IPS DF 6.9 (cell line): Measurements from ENCODE around the gene CSTPP1.
"Not testable (repeated sequence)": the region's sequence is repeated elsewhere in the genome, so short reads cannot be mapped to it uniquely, and the experiment has no call there.

Experiments
- DNase-seq: peaks from one replicate; pipeline ENCODE4 v3.0.0-alpha.2; 2013; ENCODE audit warnings: low read depth, low spot score
- H3K27ac ChIP-seq: one replicate; pipeline ENCODE4 v1.5.1; 2013; ENCODE audit warnings: low read length, control low read depth
- H3K27me3 ChIP-seq: 2 replicates; pipeline ENCODE4 v1.6.1; 2013; ENCODE audit warnings: mild to moderate bottlenecking, low read length; ENCODE audit not compliant: control insufficient read depth, insufficient read depth
- H3K36me3 ChIP-seq: 2 replicates; pipeline ENCODE4 v1.6.1; 2013; ENCODE audit warnings: low read length; ENCODE audit not compliant: control insufficient read depth, insufficient read depth
- H3K4me1 ChIP-seq: 2 replicates; pipeline ENCODE4 v1.6.1; 2013; ENCODE audit warnings: low read length; ENCODE audit not compliant: control insufficient read depth, insufficient read depth
- H3K4me3 ChIP-seq: 2 replicates; pipeline ENCODE4 v1.5.1; 2013; ENCODE audit warnings: mild to moderate bottlenecking, low read length
- H3K9me3 ChIP-seq: 2 replicates; pipeline ENCODE4 v1.6.1; 2013; ENCODE audit warnings: low read length, inconsistent platforms; ENCODE audit not compliant: control insufficient read depth, insufficient read depth
- WGBS: extraction: QIAGEN DNeasy Blood & Tissue Kit; methylation state at CpG from one replicate; pipeline ENCODE4 v1.1.7; 2013; ENCODE audit warnings: mixed read lengths, missing lambda C conversion rate; ENCODE audit not compliant: insufficient read length, insufficient coverage; 5-methylcytosine and 5-hydroxymethylcytosine counted together

CSTPP1 gene

DNA sequence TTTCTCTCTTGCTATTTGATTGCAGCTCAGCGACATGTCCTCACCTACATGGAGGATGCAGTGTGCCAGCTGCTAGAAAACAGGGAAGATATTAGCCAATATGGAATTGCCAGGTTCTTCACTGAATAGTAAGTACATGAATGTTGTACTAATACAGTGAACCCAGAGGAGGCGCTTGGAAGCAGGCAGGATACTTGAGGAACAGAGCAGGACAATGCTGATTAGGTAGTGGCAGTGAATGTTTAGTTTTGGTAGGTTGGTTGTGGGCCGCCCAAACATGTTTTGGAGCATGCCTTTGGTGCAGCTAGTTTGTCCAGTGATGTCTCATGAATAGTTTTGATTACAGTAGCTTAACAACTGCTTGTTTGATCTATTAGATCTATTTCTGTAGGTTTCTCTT, 50.6 kb downstream of the CSTPP1 start:
- DNase-seq, result no peak
- no peaks in the 10 kb centered on the region for H3K27me3 ChIP-seq
- no peak overlapping the region for H3K27ac ChIP-seq
- no peaks in the 10 kb centered on the region for H3K9me3 ChIP-seq
- no peaks in the 10 kb centered on the region for H3K36me3 ChIP-seq
- no peaks in the 10 kb centered on the region for H3K4me1 ChIP-seq
- whole genome bisulfite sequencing, result no CpG with 5 or more reads among the region's 3 CpGs
- no peak overlapping the region for H3K4me3 ChIP-seq

- not testable (repeated sequence) for DNase-seq, H3K4me1 ChIP-seq, H3K27ac ChIP-seq, H3K9me3 ChIP-seq, H3K27me3 ChIP-seq, H3K36me3 ChIP-seq, H3K4me3 ChIP-seq
- no CpG with 5 or more reads among the region's 1 CpG for WGBS
These were observed 53.4 kb downstream of the CSTPP1 start for GRCh38 chr11:46989810-46990487.

DNA sequence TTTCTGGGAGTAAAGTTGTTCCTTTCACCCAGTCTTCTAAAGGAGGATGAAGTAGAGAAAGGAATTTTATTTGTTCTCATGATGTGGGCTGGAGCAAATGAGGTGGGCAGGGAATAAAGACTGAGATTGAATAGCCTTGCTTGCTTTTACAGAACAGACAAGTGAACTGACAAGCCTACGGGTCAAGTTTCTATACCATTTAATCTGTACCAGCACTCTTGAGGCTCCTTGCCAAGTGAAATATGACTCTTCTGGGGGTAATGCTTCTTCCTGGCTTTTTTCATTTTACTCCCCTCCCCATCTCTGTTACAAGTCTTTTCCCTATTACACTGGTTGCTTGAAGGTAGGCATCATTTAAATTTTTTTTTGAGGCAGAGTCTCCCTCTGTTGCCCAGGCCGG, 54.8 kb downstream of the CSTPP1 start:
- Histone ChIP-seq H3K4me3 (no peak overlapping the region), H3K9me3 (no peaks in the 10 kb centered on the region), H3K36me3 (no peaks in the 10 kb centered on the region), H3K27me3 (no peaks in the 10 kb centered on the region), H3K27ac (no peak overlapping the region), H3K4me1 (no peaks in the 10 kb centered on the region)
- no CpG with 5 or more reads among the region's 2 CpGs for WGBS
- DNase-seq, result no peak

- not testable (repeated sequence) for H3K36me3 ChIP-seq, H3K4me1 ChIP-seq, H3K27me3 ChIP-seq, DNase-seq, H3K27ac ChIP-seq, H3K4me3 ChIP-seq, H3K9me3 ChIP-seq
- WGBS, result no CpG with 5 or more reads among the region's 2 CpGs
These were observed 55.8 kb downstream of the CSTPP1 start for GRCh38 chr11:46992386-46992785.

DNA sequence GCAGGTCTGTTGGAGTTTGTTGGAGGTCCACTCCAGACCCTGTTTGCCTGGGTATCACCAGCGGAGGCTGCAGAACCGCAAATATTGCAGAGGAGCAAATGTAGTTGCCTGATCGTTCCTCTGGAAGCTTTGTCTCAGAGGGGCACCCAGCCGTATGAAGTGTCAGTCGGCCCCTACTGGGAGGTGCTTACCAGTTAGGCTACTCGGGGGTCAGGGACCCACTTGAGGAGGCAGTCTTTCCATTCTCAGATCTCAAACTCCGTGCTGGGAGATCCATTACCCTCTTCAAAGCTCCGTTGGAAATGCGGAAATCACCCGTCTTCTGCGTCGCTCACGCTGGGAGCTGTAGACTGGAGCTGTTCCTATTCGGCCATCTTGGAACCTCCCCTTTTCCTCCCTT, 61.2 kb downstream of the CSTPP1 start:
- H3K9me3 ChIP-seq, H3K4me1 ChIP-seq, DNase-seq, H3K36me3 ChIP-seq, H3K4me3 ChIP-seq, H3K27me3 ChIP-seq, H3K27ac ChIP-seq: not testable (repeated sequence)
- WGBS, result no CpG with 5 or more reads among the region's 14 CpGs

DNA sequence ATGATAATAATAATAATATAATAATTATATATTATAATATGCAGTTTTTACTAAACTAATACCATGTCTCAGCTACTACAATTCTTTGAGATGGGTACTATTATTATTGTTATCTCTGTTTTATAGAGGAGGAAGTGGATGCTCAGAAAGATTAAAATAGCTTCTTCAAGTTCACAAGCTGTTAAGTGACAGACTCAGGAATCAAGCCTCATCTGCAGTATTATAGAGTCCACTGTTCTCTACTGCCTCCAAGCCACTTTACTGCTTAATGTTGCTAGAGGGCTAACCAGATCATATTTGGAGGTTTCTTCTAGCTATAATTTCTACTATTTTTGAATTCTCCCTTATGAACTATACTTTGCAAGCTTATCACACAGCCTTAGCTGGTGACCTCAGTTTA, 62.7 kb downstream of the CSTPP1 start:
- no peak for DNase-seq
- H3K4me1 ChIP-seq, result no peaks in the 10 kb centered on the region
- no peaks in the 10 kb centered on the region for H3K27me3 ChIP-seq
- H3K36me3 ChIP-seq, result no peaks in the 10 kb centered on the region
- no peak overlapping the region for H3K27ac ChIP-seq
- H3K9me3 ChIP-seq, result no peaks in the 10 kb centered on the region
- no peak overlapping the region for H3K4me3 ChIP-seq

DNA sequence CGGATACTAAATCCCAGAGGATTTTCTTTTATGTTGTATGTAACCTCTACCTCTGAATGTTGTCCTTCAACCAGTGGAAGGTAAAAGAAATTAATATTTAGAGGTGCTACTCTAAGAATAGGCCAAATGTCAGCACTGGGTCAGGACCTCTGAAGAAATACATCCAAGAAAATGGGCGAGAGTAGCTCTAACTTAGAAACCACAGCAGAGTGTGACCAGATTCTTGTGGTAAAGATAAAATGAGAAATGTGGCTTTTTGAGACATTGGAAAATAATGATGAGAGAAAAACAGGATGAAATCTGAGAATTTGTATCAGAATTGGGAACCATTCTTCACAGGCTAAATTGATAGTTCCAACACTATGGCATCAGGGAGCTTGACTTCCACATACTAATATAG, 63.5 kb downstream of the CSTPP1 start:
- Histone ChIP-seq H3K27ac (no peak overlapping the region), H3K36me3 (no peaks in the 10 kb centered on the region), H3K4me1 (no peaks in the 10 kb centered on the region), H3K4me3 (no peak overlapping the region), H3K9me3 (no peaks in the 10 kb centered on the region), H3K27me3 (no peaks in the 10 kb centered on the region)
- DNase-seq, result no peak
- no CpG with 5 or more reads among the region's 2 CpGs for WGBS

- Histone ChIP-seq H3K27me3 (no peaks in the 10 kb centered on the region), H3K36me3 (no peaks in the 10 kb centered on the region), H3K27ac (no peak overlapping the region), H3K9me3 (no peaks in the 10 kb centered on the region), H3K4me3 (no peak overlapping the region), H3K4me1 (no peaks in the 10 kb centered on the region)
- WGBS, result no CpG with 5 or more reads among the region's 3 CpGs
- no peak for DNase-seq
These were observed 65.2 kb downstream of the CSTPP1 start for GRCh38 chr11:47001781-47002181.

DNA sequence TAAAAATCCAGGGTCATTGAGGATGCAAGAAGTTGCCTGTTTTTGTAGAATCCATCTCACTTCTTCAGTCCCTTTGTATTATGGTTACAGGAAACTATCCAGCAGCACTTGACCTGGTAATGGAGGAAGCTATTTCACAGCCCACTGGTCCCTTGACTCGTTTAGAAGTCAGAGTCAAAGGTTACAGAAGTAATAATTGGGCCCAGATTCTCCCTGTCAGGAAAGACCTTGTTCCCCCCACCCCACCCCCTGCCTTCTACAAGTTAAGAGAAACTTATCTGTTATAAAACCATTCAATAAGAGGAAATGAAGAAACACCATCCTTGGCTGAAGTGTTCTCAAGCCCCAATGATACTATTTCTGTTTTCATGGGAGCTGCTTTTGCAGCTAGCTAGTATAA, 65.8 kb downstream of the CSTPP1 start:
- no peaks in the 10 kb centered on the region for H3K9me3 ChIP-seq
- H3K36me3 ChIP-seq, result no peaks in the 10 kb centered on the region
- no peak for DNase-seq
- WGBS, result no CpG with 5 or more reads among the region's 1 CpG
- H3K4me1 ChIP-seq, result no peaks in the 10 kb centered on the region
- H3K27ac ChIP-seq, result no peak overlapping the region
- no peak overlapping the region for H3K4me3 ChIP-seq
- H3K27me3 ChIP-seq, result no peaks in the 10 kb centered on the region

- no peak for DNase-seq
- H3K27me3 ChIP-seq, result no peaks in the 10 kb centered on the region
- H3K27ac ChIP-seq, result no peak overlapping the region
- no peaks in the 10 kb centered on the region for H3K4me1 ChIP-seq
- no peaks in the 10 kb centered on the region for H3K9me3 ChIP-seq
- no peak overlapping the region for H3K4me3 ChIP-seq
- WGBS, result no CpG with 5 or more reads among the region's 3 CpGs
- no peaks in the 10 kb centered on the region for H3K36me3 ChIP-seq
These were observed 66.8 kb downstream of the CSTPP1 start for GRCh38 chr11:47003180-47003877.

DNA sequence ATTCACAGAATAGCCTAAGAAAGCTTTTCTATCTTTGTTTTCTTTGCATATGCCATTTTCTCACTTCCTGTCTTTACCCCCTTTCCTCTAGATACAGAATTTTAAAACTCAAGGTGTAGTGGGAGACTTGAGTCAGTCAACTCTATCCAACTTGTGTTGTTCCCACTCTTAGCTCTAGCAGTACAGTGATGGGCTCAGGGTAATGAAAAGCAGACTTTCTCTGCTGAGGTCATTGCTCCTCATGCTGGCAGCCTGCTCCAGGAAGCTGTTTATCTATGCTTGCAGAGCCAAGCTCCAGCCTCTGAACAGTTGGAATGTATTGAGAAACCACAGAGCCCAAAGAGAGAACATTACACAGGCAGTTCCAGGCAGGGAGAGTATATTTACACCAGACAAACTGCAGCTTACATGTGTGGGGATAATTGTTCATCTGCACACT, 68.1 kb downstream of the CSTPP1 start:
- Histone ChIP-seq H3K4me1 (no peaks in the 10 kb centered on the region), H3K9me3 (no peaks in the 10 kb centered on the region), H3K4me3 (no peak overlapping the region), H3K27ac (no peak overlapping the region), H3K36me3 (no peaks in the 10 kb centered on the region), H3K27me3 (no peaks in the 10 kb centered on the region)
- no peak for DNase-seq
